Peyer's patch (tissue), 4 donors: Measurements from ENCODE around the gene KLRD1. TPM values are rescaled to one million over a fixed set of nuclear protein-coding genes. Genes with fewer than 3 reads are reported as not detected.
"Not testable (repeated sequence)": the region's sequence is repeated elsewhere in the genome, so short reads cannot be mapped to it uniquely, and the experiment has no call there.

Source experiments
- DNase-seq, 3 donors: peaks; one replicate each; pipeline ENCODE4 v3.0.0-alpha.2; 2017 to 2019
- H3K27ac ChIP-seq, 4 donors: fragments of 200-600 bp; sonication (generic); one replicate each; pipeline ENCODE4 v1.5.1; 2016 to 2019
- H3K27me3 ChIP-seq, 2 donors: fragments of 200-600 bp; sonication (generic); one replicate each; pipeline ENCODE4 v1.5.1; 2019
- H3K36me3 ChIP-seq, 3 donors: fragments of 200-600 bp; sonication (generic); one replicate each; pipeline ENCODE4 v1.5.1; 2016 to 2019
- H3K4me1 ChIP-seq, 4 donors: fragments of 200-600 bp; sonication (generic); one replicate each; pipeline ENCODE4 v1.5.1; 2016 to 2019
- H3K4me3 ChIP-seq, 4 donors: fragments of 200-600 bp; sonication (generic); 1 replicate in 3 of 4; 2 replicates in 1 of 4; pipeline ENCODE4 v1.5.1; 2016 to 2019; ENCODE audit warnings: mild to moderate bottlenecking in 1 of 4
- H3K9me3 ChIP-seq, 4 donors: fragments of 200-600 bp; sonication (generic); one replicate each; pipeline ENCODE4 v1.5.1; 2016 to 2019; ENCODE audit warnings: mild to moderate bottlenecking in 1 of 4
- CTCF ChIP-seq, 6 experiments: fragments of 450-650 bp in 4 of 6; fragments of 200-600 bp in 2 of 6; sonication (generic) in 1 of 6; IDR thresholded peaks; one replicate each; pipeline ENCODE4 v1.5.1; 2017 to 2019; ENCODE audit warnings: antibody characterized with exemption in 6 of 6, mild to moderate bottlenecking in 3 of 6, moderate library complexity in 1 of 6
- POLR2A ChIP-seq, 2 donors: fragments of 450-650 bp; IDR thresholded peaks; one replicate each; pipeline ENCODE4 v1.5.1; 2017; ENCODE audit warnings: antibody characterized with exemption in 2 of 2, mild to moderate bottlenecking in 2 of 2, moderate library complexity in 2 of 2
- total RNA-seq, 4 donors: library from RNA; depleted of rRNA; stranded (reverse); fragments of >200 nt; gene quantifications; one replicate each; pipeline ENCODE4 v1.1.0, GENCODE V29; 2016

Gene KLRD1
- total RNA-seq, 4 donors from 2014 or later: under 0.01 to 8.4 (median 5.4) TPM

DNA sequence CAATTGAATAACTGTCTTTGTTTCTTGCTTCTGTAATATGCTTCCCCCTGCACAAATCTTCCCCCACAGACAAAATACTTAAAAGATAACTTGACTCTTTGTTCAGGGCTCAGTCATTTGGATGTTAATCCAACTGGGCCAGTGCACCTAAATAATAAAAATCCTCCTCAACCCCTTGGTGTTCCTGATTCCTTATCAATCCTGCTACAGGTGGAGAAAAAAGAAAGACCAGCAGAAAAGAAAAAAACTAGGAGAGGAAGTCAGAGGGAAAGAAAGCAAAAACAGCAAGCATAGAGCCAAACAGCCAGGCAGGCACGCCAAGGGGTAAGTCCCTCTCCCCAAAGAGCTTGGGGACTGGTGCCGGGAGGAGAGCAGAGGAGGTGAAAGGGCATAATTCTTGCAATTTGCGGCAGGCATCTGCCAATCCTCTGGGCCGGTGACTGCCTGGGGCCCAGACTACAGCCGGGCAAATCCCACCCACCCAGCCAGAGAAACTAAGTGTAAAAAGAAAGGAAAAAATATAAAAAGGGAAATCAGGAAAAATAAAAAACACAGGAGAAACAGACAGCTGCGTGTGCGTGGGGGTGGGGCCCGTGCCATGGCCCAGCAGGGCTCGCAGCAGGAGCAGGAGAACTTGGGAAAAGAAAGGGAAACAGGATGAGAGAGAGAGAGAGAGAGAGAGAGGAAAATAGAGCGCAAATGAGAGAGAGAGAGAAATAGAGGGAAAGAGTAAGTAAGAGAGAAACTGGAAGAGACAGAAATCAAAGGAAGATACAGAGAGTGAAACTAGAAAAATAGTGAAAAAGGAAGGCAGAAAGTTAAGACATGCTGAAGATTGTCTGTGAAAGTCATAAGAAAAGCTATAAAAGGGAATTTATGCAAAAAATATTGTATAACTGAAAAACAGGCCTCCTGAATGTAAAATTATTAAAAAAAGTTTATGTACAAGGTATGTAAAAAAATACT, 60.8 kb downstream of the KLRD1 start:
- H3K27ac ChIP-seq: peak overlapping the region in 1 of 4 donors; percentile 17
- DNase-seq: no peak

DNA sequence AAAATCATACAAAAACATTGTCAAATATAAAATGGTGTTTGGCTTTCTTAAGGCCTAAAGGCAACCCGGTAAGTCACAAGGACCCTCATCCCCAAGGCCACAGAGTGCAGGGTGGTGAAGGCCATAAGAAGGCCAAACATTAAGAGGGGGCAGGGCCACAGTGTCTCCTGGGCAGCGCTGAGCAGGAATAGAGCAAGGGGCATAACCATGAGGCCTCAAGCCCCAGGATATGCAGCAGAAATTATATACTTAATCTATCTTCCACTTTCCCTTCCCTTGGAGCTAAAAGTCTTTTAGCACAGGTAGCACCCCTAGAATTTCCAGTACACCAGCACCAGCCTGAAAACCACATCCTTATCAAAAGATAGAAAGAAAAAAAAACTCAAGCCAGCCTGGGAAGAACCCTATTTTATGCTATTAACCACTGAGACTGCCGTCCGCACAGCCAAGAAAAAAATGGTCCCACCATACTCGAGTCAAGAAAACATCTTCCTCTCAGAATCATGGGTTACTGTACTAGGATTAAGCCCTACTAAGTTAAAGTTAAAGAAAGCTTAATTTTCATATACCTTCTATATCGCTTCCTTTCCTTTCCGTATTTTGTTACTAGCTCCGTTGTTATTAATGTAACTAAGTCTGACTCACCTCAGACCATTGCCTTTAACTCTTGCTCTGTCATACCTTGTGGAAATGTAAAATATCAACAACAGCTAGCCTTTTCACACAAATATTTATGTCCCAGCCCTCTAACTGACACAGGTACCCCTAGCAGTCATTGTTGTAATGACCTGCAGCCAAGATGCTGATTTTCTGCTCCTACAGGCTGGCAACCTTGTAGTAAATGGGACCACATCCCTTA, 62.1 kb downstream of the KLRD1 start:
- peaks cover 0 to 15% (median 3%) of the 10 kb centered on the region in 4 donors for H3K4me1 ChIP-seq
- no peaks in the 10 kb centered on the region for H3K9me3 ChIP-seq
- H3K27me3 ChIP-seq: no peaks in the 10 kb centered on the region
- no peaks in the 10 kb centered on the region for H3K36me3 ChIP-seq
- TF ChIP-seq CTCF (IDR thresholded peaks at IDR 0.05) (no peak), POLR2A (IDR thresholded peaks at IDR 0.05) (no peak)
- no peak for DNase-seq
- H3K27ac ChIP-seq: no peak overlapping the region
- H3K4me3 ChIP-seq: no peak overlapping the region

More for the DNA sequence above, 60.8 kb downstream of the KLRD1 start:
- Histone ChIP-seq H3K36me3 (no peaks in the 10 kb centered on the region), H3K4me3 (no peak overlapping the region), H3K9me3 (no peaks in the 10 kb centered on the region), H3K27me3 (no peaks in the 10 kb centered on the region), H3K4me1 (peaks cover 0 to 15% (median 3%) of the 10 kb centered on the region in 4 donors)
- TF ChIP-seq POLR2A (IDR thresholded peaks at IDR 0.05) (no peak), CTCF (IDR thresholded peaks at IDR 0.05) (no peak)

DNA sequence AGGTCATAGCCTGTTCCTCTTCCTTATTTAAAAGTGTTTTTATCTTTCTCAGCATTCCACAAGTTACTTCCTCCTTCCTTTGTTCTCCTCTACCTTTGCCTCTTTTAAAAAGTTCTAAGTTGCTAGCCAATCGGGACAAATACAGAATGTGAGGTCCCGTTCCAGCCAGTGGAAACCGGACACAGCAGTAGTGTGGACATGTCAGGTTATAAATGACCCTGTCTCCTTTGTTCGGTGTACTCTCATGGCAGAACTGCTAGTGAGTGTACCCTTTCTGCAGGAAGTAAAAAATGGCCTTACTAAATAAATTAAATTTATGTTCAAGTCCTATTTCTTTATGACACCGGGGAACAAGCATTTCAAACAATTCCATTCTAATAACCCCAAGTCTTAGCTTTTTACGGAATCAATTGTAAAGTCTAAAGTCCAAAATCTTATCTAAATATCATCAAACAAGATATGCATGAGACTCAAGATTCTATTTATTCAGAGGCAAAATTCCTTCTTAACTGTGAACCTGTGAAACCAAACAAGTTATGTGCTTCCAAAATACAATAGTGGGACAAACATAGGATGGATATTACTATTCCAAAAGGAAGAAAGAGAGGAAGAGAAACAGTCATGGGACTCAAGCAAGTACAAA, 64.3 kb downstream of the KLRD1 start:
- H3K4me1 ChIP-seq, H3K9me3 ChIP-seq, H3K27me3 ChIP-seq, H3K36me3 ChIP-seq, DNase-seq, H3K4me3 ChIP-seq: not testable (repeated sequence)
- H3K27ac ChIP-seq: peak overlapping the region in 2 of 4 donors; percentile 37 to 55

DNA sequence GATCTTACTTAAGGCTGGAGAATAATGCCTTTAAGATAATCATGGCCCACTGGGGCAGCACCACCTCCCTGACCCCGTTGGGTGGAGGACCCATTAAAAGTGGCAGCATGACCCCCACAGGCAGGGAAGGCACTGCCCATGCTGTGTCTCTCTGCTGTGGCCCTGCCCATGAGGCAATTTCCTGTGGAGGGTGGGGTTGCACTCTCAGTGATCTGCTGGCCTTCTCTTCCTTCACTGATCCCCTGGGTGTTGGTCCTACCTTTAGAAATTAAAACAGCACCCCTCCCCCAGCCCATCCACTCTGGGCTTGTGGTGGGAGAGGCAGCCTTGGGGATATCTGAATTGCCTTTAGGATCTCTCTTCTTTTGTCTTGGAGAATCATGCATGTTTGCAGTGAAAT, 64.9 kb downstream of the KLRD1 start:
- Histone ChIP-seq H3K4me1 (no peaks in the 10 kb centered on the region), H3K27me3 (no peaks in the 10 kb centered on the region), H3K9me3 (no peaks in the 10 kb centered on the region), H3K36me3 (no peaks in the 10 kb centered on the region), H3K4me3 (no peak overlapping the region), H3K27ac (peak overlapping the region in 2 of 4 donors; percentile 37 to 46)
- peak in 2 of 3 donors; percentile 62 to 64 for DNase-seq
- TF ChIP-seq POLR2A (IDR thresholded peaks at IDR 0.05) (no peak), CTCF (IDR thresholded peaks at IDR 0.05) (no peak)

GRCh38 chr12:10374624-10375018, 67.0 kb downstream of the KLRD1 start:
- Histone ChIP-seq H3K4me1 (no peaks in the 10 kb centered on the region), H3K4me3 (no peak overlapping the region), H3K27ac (no peak overlapping the region), H3K9me3 (no peaks in the 10 kb centered on the region), H3K27me3 (no peaks in the 10 kb centered on the region), H3K36me3 (no peaks in the 10 kb centered on the region)
- TF ChIP-seq POLR2A (IDR thresholded peaks at IDR 0.05) (no peak), CTCF (IDR thresholded peaks at IDR 0.05) (no peak)
- DNase-seq: no peak

- H3K4me3 ChIP-seq, H3K9me3 ChIP-seq, DNase-seq, H3K36me3 ChIP-seq, H3K27ac ChIP-seq, H3K4me1 ChIP-seq, H3K27me3 ChIP-seq: not testable (repeated sequence)
Measured at GRCh38 chr12:10378737-10379136, 71.1 kb downstream of the KLRD1 start.
